Pancreas (tissue), 10 donors: ENCODE measurements around the gene FBXW4. TPM values are rescaled to one million over a fixed set of nuclear protein-coding genes. Genes with fewer than 3 reads are reported as not detected.
"Not testable (repeated sequence)": the region's sequence is repeated elsewhere in the genome, so short reads cannot be mapped to it uniquely, and the experiment has no call there.

ENCODE experiments used
- ATAC-seq, 4 donors: fragments of 200-7000 bp; cut with Tn5 transposase; one replicate each; pipeline versions ENCODE4 v1.8.0 to v1.9.1; 2020; ENCODE audit warnings: mild to moderate bottlenecking in 4 of 4, moderate library complexity in 4 of 4
- DNase-seq, 6 donors: peaks; one replicate each; pipeline ENCODE4 v3.0.0-alpha.2; 2020
- FAIRE-seq: peaks from 2 replicates; lab custom pipeline; 2012; peaks lifted over from hg19 to GRCh38; lab: Jason Lieb, UNC
- H3K27ac ChIP-seq, 4 donors: fragments of 200-600 bp; sonication (generic); 1 replicate in 3 of 4; 2 replicates in 1 of 4; pipeline versions ENCODE4 v1.5.0 to v1.8.0; 2020
- H3K27me3 ChIP-seq, 4 donors: fragments of 200-600 bp; one replicate each; pipeline ENCODE4 v1.8.0; 2021
- H3K36me3 ChIP-seq, 3 donors: fragments of 200-600 bp; sonication (generic) in 1 of 3; one replicate each; pipeline versions ENCODE4 v1.5.0 to v1.8.0; 2020 to 2021
- H3K4me1 ChIP-seq, 3 donors: fragments of 200-600 bp; one replicate each; pipeline ENCODE4 v1.8.0; 2021
- H3K4me3 ChIP-seq, 4 donors: fragments of 200-600 bp; sonication (generic) in 2 of 4; one replicate each; pipeline versions ENCODE4 v1.5.0 to v1.8.0; 2020 to 2021
- H3K9me3 ChIP-seq, 4 donors: fragments of 200-600 bp; one replicate each; pipeline ENCODE4 v1.8.0; 2021
- CTCF ChIP-seq, 4 donors: fragments of 200-600 bp; sonication (generic) in 3 of 4; IDR thresholded peaks; one replicate each; pipeline versions ENCODE4 v1.5.0 to v1.8.0; 2021; ENCODE audit warnings: antibody characterized with exemption in 4 of 4
- WGBS, 2 donors: extraction: QIAGEN DNeasy Blood & Tissue Kit; methylation state at CpG; one replicate each; pipeline ENCODE4 v1.1.7; 2013; 5-methylcytosine and 5-hydroxymethylcytosine counted together
- intact Hi-C, 3 donors: fragments of 100-400 bp; cut with DNase I; formaldehyde crosslinking; loops; one replicate each; pipeline versions ENCODE4 v1.11.1 to v1.14.2; 2022
- polyA plus RNA-seq, 2 donors: library from polyadenylated mRNA; stranded (reverse); fragments of 200-250 nt; gene quantifications; one replicate each; pipeline ENCODE4 v1.2.3, GENCODE V29; 2013
- total RNA-seq, 6 donors: library from RNA; stranded (reverse); fragmentation: NEBNext Ultra II Directional in 4 of 6; extraction: Animal tissue kit (Norgen Biotek cat#: 25700) in 4 of 6; gene quantifications; one replicate each; pipeline versions ENCODE4 v1.2.1 to v1.2.4, GENCODE V29; 2021 to 2023
- donor health status: healthy with polysubstance abuse.
- donor health status: DM: no; HTN: no; CAD: no; lungs with moderate emphysema.
- donor health status: DM: no; HTN: no; CAD: no.
- donor health status: control.
- donor health status: control.
- donor health status: Bipolar disorder and iron deficiency.
- donor health status: DM: yes; HTN: yes; CAD: no.
- donor health status: DM: no; HTN: no; CAD: no.
- donor health status: DM: no; HTN: no; CAD: no.
- donor health status: DM: yes; HTN: yes; CAD: no.

Gene FBXW4
- total and polyA plus RNA-seq, 8 donors: 32.3 to 49.4 (median 40.0) TPM

- 90 to 96% methylated on average over 6 of the region's 6 CpGs for WGBS, 2 donors
- Histone ChIP-seq H3K4me3 (no peak overlapping the region), H3K4me1 (no peaks in the 10 kb centered on the region), H3K27ac (no peak overlapping the region), H3K36me3 (peaks cover 0 to 17% (median 0%) of the 10 kb centered on the region in 3 donors), H3K9me3 (no peaks in the 10 kb centered on the region), H3K27me3 (no peaks in the 10 kb centered on the region)
- DNase-seq (no peak), ATAC-seq (no peak), FAIRE-seq (no peak)
- intact Hi-C loops: no loop called here
- TF ChIP-seq CTCF (IDR thresholded peaks at IDR 0.05): no peak
Observed at GRCh38 chr10:101646364-101646763, 48.6 kb downstream of the FBXW4 start.

- ATAC-seq (no peak), FAIRE-seq (no peak), DNase-seq (no peak)
- Histone ChIP-seq H3K27ac (no peak overlapping the region), H3K27me3 (no peaks in the 10 kb centered on the region), H3K4me3 (no peak overlapping the region), H3K36me3 (peaks cover 0 to 12% (median 0%) of the 10 kb centered on the region in 3 donors), H3K4me1 (no peaks in the 10 kb centered on the region), H3K9me3 (no peaks in the 10 kb centered on the region)
- WGBS, 2 donors: 84 to 86% methylated on average over 1 of the region's 1 CpG
- no peak for TF ChIP-seq CTCF (IDR thresholded peaks at IDR 0.05)
- intact Hi-C loops: no loop called here
Observed at GRCh38 chr10:101645659-101646058, 49.3 kb downstream of the FBXW4 start.

GRCh38 chr10:101644002-101644401, 51.0 kb downstream of the FBXW4 start:
- WGBS, 2 donors: 80 to 87% methylated on average over 3 of the region's 3 CpGs
- Histone ChIP-seq H3K36me3 (peaks cover 0 to 5% (median 0%) of the 10 kb centered on the region in 3 donors), H3K27me3 (no peaks in the 10 kb centered on the region), H3K4me1 (no peaks in the 10 kb centered on the region), H3K9me3 (no peaks in the 10 kb centered on the region), H3K27ac (no peak overlapping the region), H3K4me3 (no peak overlapping the region)
- intact Hi-C loops: no loop called here
- TF ChIP-seq CTCF (IDR thresholded peaks at IDR 0.05): no peak
- DNase-seq: no peak
- ATAC-seq: no peak
- no peak for FAIRE-seq

- FAIRE-seq (no peak), ATAC-seq (no peak), DNase-seq (no peak)
- Histone ChIP-seq H3K9me3 (no peaks in the 10 kb centered on the region), H3K27ac (no peak overlapping the region), H3K36me3 (peaks cover 0 to 5% (median 0%) of the 10 kb centered on the region in 3 donors), H3K4me1 (no peaks in the 10 kb centered on the region), H3K27me3 (no peaks in the 10 kb centered on the region), H3K4me3 (no peak overlapping the region)
- 81 to 89% methylated on average over 3 of the region's 3 CpGs for WGBS, 2 donors
- intact Hi-C loops: no loop called here
- TF ChIP-seq CTCF (IDR thresholded peaks at IDR 0.05): no peak
Observed at GRCh38 chr10:101643546-101643945, 51.4 kb downstream of the FBXW4 start.

- 99 to 100% methylated on average over 2 of the region's 2 CpGs for WGBS, 2 donors
- ATAC-seq: no peak
Observed at GRCh38 chr10:101639141-101639900, 55.6 kb downstream of the FBXW4 start.

GRCh38 chr10:101633510-101633909, 61.5 kb downstream of the FBXW4 start:
- H3K27me3 ChIP-seq, H3K36me3 ChIP-seq, H3K27ac ChIP-seq, FAIRE-seq, DNase-seq, H3K4me1 ChIP-seq, H3K9me3 ChIP-seq, ATAC-seq, H3K4me3 ChIP-seq, intact Hi-C loops: not testable (repeated sequence)
- 92 to 93% methylated on average over 4 of the region's 4 CpGs for WGBS, 2 donors

More at GRCh38 chr10:101639141-101639900, 55.6 kb downstream of the FBXW4 start:
- intact Hi-C loops: no loop called here
- H3K9me3 ChIP-seq: no peaks in the 10 kb centered on the region
- no peak for TF ChIP-seq CTCF (IDR thresholded peaks at IDR 0.05)
- DNase-seq (no peak), FAIRE-seq (no peak)
- peaks cover 0 to 5% (median 0%) of the 10 kb centered on the region in 3 donors for H3K36me3 ChIP-seq
- H3K27me3 ChIP-seq: no peaks in the 10 kb centered on the region
- no peaks in the 10 kb centered on the region for H3K4me1 ChIP-seq
- no peak overlapping the region for H3K27ac ChIP-seq
- no peak overlapping the region for H3K4me3 ChIP-seq
